Neural progenitor cell (in vitro differentiated cells): Measurements from ENCODE around the gene FBXL4.

Experiments
- CTCF ChIP-seq: fragments of 200-600 bp; sonication (generic); IDR thresholded peaks from 2 replicates; pipeline ENCODE4 v1.5.1; 2017; ENCODE audit warnings: antibody characterized with exemption, mild to moderate bottlenecking
- EZH2 ChIP-seq: fragments of 200-600 bp; sonication (generic); IDR thresholded peaks from 2 replicates; pipeline ENCODE4 v1.6.1; 2017; ENCODE audit warnings: antibody characterized with exemption, mild to moderate bottlenecking, moderate library complexity
- EZH2phosphoT487 ChIP-seq: fragments of 200-600 bp; sonication (generic); IDR thresholded peaks from 2 replicates; pipeline ENCODE4 v1.6.1; 2017; ENCODE audit warnings: antibody characterized with exemption

- no peak for TF ChIP-seq CTCF
- no peak for TF ChIP-seq EZH2phosphoT487
- no peak for TF ChIP-seq EZH2
Observed at GRCh38 chr6:98946266-98946878, 1.4 kb downstream of the FBXL4 start.
